ENCODE results near the gene MTHFD1L. TPM values are rescaled to one million over a fixed set of nuclear protein-coding genes. Genes with fewer than 3 reads are reported as not detected.

The MTHFD1L gene
- total RNA-seq, 1 donor from 2014 or later, result 53.2 TPM

DNA sequence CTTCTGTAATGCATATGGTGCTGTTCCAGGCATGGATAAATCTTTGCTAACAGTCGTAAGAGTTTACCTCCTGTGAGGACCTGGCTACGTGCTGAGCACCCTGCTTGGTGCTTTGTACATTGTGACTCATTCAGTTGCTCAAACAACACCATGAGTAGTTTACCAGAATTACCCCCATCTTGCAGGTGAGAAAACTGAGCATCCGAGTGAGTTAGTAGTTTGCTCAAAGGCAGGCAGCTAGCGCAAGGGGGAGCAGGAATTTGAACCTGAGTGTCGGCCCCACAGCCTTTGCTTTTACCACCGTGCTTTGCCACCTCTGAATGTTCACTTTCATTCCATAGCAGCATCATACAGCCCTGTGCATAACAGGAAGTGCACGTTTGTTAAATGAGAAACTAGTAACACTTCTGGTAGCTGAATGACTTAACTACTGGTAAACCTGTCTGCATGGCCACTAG, 121.9 kb downstream of the MTHFD1L start:
- H3K36me3 ChIP-seq (ENCODE audit: control insufficient read depth, insufficient read depth, low read length), result peaks cover 5% of the 10 kb centered on the region
- no peak overlapping the region for H3K4me3 ChIP-seq (ENCODE audit: low read depth, low read length)
- no peaks in the 10 kb centered on the region for H3K27me3 ChIP-seq (ENCODE audit: control insufficient read depth, insufficient read depth, low read length)
- FAIRE-seq (no peak), DNase-seq (ENCODE audit: low read depth) (peak; percentile 60)
- TF ChIP-seq, protein P1, sequence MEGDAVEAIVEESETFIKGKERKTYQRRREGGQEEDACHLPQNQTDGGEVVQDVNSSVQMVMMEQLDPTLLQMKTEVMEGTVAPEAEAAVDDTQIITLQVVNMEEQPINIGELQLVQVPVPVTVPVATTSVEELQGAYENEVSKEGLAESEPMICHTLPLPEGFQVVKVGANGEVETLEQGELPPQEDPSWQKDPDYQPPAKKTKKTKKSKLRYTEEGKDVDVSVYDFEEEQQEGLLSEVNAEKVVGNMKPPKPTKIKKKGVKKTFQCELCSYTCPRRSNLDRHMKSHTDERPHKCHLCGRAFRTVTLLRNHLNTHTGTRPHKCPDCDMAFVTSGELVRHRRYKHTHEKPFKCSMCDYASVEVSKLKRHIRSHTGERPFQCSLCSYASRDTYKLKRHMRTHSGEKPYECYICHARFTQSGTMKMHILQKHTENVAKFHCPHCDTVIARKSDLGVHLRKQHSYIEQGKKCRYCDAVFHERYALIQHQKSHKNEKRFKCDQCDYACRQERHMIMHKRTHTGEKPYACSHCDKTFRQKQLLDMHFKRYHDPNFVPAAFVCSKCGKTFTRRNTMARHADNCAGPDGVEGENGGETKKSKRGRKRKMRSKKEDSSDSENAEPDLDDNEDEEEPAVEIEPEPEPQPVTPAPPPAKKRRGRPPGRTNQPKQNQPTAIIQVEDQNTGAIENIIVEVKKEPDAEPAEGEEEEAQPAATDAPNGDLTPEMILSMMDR (IDR thresholded peaks at IDR 0.05; ENCODE audit: insufficient read depth, low read length, severe bottlenecking), result no peak

DNA sequence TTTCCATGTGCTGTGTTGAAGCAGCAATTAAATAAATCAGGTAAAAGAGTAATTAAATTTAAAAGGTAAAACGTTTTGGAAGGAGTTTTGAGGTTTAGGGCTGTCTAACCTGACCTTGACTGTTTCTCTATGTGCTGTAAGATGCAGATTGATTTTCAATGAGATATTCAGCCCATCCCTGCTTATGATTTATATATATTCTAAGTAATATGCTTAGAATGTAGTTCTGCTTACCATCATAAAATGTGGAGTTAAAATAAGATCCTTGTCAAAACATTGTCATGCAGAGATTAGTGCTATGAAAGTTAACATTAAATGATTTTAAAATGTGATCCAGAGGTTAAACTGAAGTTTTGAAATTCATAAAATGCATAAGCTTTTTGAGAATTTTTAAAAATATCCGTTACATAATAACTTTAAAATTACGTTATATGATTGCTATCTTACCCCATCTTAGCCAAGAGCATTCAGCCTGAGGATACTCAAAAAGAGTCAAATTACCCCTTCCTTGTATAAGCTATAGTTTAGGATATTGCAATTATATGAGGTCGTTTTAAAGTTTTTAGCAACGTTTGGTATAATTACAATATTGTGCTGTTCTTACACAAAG, 122.5 kb downstream of the MTHFD1L start:
- Histone ChIP-seq H3K36me3 (ENCODE audit: control insufficient read depth, insufficient read depth, low read length) (peaks cover 5% of the 10 kb centered on the region), H3K27me3 (ENCODE audit: control insufficient read depth, insufficient read depth, low read length) (no peaks in the 10 kb centered on the region), H3K4me3 (ENCODE audit: low read depth, low read length) (no peak overlapping the region)
- TF ChIP-seq, protein P1 (IDR thresholded peaks at IDR 0.05; ENCODE audit: insufficient read depth, low read length, severe bottlenecking), result no peak
- FAIRE-seq (no peak), DNase-seq (ENCODE audit: low read depth) (no peak)

DNA sequence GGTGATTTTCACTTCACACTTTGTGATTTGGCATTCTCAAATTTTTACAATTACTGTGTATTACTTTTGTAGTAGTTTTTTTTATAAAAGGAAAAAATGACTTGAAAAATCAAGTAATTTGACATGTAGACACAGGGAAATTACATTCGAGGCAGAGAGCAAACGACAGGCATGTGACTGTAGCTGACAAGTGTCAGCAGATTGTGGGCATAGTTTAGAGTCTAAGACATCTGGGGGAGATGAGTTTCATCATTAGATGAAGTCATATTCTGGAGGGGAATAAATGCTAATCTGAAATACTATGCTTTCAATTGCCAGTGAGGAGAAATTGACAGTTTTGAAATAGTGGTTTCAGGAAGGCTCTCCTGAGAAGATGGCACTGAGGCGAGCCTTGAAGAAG, 126.0 kb downstream of the MTHFD1L start:
- TF ChIP-seq, protein P1 (IDR thresholded peaks at IDR 0.05; ENCODE audit: insufficient read depth, low read length, severe bottlenecking), result no peak
- DNase-seq (ENCODE audit: low read depth) (no peak), FAIRE-seq (no peak)
- H3K4me3 ChIP-seq (ENCODE audit: low read depth, low read length), result no peak overlapping the region
- H3K27me3 ChIP-seq (ENCODE audit: control insufficient read depth, insufficient read depth, low read length), result no peaks in the 10 kb centered on the region
- peaks cover 5% of the 10 kb centered on the region for H3K36me3 ChIP-seq (ENCODE audit: control insufficient read depth, insufficient read depth, low read length)

DNA sequence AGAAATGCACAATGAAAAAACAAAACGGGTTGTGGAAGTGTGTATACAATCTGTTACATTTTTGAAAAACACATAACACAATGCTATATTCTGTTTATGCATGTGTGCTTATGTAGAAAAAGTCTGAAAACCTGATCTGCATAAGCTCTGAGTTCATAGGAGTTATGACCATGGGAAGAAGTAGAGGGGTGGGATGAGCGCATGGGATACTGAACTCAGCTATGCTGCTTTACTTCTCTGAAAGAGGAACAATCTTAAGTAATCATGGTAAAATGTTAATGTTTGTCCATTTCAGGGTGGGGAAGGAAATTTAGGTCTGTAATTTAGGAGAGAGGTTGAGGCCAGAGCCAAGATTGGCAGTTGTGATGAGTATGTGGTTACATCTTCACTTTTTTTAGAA, 126.8 kb downstream of the MTHFD1L start:
- Histone ChIP-seq H3K4me3 (ENCODE audit: low read depth, low read length) (no peak overlapping the region), H3K27me3 (ENCODE audit: control insufficient read depth, insufficient read depth, low read length) (no peaks in the 10 kb centered on the region), H3K36me3 (ENCODE audit: control insufficient read depth, insufficient read depth, low read length) (peaks cover 5% of the 10 kb centered on the region)
- DNase-seq (ENCODE audit: low read depth) (no peak), FAIRE-seq (no peak)
- TF ChIP-seq, protein P1 (IDR thresholded peaks at IDR 0.05; ENCODE audit: insufficient read depth, low read length, severe bottlenecking), result no peak

DNA sequence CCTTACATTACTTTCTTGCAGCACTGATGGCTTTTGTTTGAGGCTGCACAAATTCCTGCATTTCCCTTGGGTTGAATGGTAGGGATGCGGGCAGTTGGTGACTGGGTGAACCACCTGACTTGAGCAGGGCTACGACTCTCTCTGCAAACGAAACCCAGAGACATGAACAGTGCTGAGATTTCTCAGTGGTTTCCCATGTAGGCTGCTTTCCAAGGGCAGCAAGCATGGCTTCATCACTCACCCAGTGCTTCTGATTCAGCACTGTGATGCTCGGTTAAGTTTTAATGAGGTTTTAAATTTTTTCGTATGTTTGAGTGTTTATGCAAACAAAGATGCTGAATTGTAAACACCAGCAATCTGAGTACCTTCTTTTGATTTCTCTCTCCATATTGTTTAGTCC, 127.2 kb downstream of the MTHFD1L start:
- TF ChIP-seq, protein P1 (IDR thresholded peaks at IDR 0.05; ENCODE audit: insufficient read depth, low read length, severe bottlenecking), result no peak
- DNase-seq (ENCODE audit: low read depth), result no peak
- peaks cover 5% of the 10 kb centered on the region for H3K36me3 ChIP-seq (ENCODE audit: control insufficient read depth, insufficient read depth, low read length)
- no peaks in the 10 kb centered on the region for H3K27me3 ChIP-seq (ENCODE audit: control insufficient read depth, insufficient read depth, low read length)
- no peak for FAIRE-seq
- H3K4me3 ChIP-seq (ENCODE audit: low read depth, low read length), result no peak overlapping the region

DNA sequence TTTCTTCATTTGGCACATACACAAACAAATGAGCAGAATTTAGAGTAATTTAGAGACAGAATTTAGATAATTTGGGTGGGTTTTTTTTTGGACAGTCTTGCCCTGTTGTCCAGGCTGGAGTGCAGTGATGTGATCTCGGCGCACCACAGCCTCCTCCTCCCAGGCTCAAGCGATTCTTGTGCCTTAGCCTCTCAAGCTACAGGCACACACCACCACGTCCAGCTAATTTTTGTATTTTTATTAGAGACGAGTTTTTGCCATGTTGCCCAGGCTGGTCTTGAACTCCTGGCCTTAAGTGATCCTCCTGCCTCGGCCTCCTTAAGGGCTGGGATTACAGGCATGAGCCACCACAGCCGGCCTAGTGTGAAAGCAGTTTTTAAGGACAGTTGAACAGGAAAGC, 127.8 kb downstream of the MTHFD1L start:
- TF ChIP-seq, protein P1 (IDR thresholded peaks at IDR 0.05; ENCODE audit: insufficient read depth, low read length, severe bottlenecking), result no peak
- H3K4me3 ChIP-seq (ENCODE audit: low read depth, low read length), result no peak overlapping the region
- DNase-seq (ENCODE audit: low read depth) (no peak), FAIRE-seq (no peak)
- no peaks in the 10 kb centered on the region for H3K27me3 ChIP-seq (ENCODE audit: control insufficient read depth, insufficient read depth, low read length)
- H3K36me3 ChIP-seq (ENCODE audit: control insufficient read depth, insufficient read depth, low read length), result peaks cover 5% of the 10 kb centered on the region
